HG02678 (cell line): ENCODE measurements around the gene FHIT.
"Not testable (repeated sequence)": the region's sequence is repeated elsewhere in the genome, so short reads cannot be mapped to it uniquely, and the experiment has no call there.

Source experiments
- ATAC-seq: cut with Tn5 transposase; IDR thresholded peaks from one replicate; pipeline ENCODE4 v1.9.1; 2021; ENCODE audit warnings: mild to moderate bottlenecking, moderate library complexity; ENCODE audit not compliant: unreplicated experiment

Gene FHIT

DNA sequence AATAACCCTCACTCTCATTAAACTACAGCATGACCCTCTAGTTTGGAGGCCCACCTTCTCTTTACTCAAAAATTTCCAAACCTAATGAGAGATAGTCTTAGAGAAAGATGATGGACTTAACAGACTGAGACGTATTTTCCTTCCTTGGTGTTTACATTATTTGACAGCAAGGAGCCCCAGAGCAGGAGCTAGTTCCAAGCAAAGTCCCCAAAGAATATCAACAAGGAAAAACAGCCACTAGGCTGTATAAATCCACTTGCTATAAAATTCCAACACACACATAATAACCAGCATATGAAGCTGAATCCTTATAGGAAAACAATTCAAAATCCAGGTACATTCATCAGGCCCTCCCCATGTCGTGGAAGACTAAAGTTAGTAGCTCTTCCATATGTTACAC lies 660.0 kb downstream of the FHIT start:
- ATAC-seq = no peak

DNA sequence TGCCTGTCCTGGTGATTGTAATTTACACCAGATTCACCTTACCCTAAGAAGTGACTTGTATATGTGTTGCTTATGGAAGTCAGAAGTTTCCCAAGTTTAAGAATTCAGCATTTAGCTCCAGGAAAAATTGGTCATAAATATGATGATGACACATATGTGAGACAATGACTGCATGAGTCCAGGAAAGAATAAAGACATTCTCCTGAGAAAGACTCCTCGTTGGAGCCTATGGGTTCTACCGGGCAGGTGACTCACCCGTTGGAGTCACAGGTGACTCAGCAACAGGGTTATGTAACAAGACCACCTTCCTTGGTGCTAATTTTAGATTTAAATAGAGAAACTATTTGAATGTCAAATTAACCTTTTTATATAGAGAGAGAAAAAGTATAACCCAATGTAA lies 662.4 kb downstream of the FHIT start:
- no peak for ATAC-seq

DNA sequence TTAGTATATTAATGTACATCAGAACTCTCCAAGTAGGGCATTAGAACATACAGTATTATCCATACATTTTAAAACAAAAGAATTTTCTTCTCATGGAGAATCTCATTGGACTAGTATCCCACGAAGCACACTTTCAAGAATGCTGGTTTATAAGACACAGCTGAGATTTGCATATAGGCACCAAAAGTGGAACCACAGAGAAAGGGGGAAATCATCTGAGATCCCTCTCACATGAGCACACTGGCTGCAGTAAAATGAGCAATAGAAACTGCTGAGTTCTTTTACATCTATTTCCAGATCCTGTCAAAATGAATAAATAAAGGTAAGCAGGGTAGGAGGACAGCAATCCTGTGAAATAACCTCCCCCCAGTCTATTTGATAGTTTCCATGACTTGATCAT lies 665.3 kb downstream of the FHIT start:
- ATAC-seq = peak; percentile 76

DNA sequence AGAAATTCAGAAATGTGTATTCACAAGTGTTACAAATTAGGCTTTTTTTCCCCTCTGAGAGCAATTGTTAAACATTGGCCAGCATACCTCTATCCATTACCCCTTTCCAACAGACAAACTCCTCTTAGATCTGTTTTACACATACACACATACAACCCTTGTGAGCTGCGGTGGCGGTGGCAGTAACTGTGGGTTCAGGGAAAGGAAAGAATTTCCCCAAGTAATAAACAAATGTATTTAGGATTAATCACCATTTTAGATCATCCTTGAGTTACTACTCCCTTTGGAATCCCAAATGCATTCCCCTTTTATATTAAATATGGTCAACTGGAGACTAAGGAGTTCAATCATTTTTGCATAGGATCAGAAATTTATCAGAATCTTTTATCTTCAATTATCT lies 667.0 kb downstream of the FHIT start:
- ATAC-seq = no peak

DNA sequence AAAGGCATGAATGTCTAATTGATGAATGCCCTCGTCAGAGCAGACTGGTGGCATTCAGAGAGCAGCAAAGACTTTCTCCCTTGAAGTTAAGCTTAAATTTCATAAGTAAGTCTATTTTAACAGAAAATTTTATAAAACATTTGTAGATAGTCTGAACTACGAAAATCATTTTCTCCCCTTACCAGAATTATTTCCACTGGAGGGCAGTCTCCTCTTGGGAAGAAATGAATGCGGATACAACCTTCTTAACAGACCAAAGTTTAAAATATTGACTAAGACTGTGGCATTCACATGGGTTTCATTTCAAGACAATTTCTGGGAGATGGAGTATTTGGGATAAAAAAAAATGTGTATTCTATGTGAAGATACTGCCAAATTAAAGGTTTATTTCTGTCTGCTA lies 669.0 kb downstream of the FHIT start:
- no peak for ATAC-seq

DNA sequence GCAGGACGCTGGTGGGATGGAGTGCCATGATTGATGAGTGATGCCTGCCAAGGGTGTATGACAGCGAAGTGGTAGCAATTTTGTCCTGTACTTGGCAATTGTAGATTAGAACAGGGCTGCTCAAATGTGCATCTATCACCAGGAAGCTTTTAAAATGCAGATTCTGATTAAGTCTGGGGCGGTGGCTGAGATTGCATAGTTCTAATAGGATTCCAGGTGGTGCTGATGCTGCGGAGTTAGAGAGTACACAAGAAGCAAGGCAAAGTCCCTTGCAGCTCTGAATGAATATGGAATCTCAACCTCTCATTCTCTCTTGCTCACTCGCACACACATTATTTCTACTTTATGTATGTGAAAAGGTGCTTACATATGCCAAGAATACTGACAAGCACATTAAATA lies 670.4 kb downstream of the FHIT start:
- ATAC-seq = no peak

DNA sequence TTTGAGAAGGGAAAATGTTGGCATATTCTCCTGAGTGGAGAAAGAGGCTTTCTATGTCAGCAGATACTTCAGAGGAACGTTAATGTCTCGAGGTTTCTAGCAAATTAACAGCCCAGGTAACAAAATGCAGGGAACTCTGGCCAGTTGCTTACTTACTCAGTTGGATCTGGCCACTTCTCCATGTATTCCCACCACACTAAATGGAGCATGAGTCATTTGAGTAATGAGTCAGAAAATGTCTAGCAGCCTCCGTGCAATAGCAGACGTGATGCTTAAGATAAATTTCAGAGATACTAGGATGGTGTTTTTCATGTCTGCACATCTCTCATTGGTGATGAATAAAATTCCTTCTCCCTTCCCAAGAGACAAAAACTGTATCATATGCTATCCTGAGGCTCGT lies 671.5 kb downstream of the FHIT start:
- no peak for ATAC-seq

DNA sequence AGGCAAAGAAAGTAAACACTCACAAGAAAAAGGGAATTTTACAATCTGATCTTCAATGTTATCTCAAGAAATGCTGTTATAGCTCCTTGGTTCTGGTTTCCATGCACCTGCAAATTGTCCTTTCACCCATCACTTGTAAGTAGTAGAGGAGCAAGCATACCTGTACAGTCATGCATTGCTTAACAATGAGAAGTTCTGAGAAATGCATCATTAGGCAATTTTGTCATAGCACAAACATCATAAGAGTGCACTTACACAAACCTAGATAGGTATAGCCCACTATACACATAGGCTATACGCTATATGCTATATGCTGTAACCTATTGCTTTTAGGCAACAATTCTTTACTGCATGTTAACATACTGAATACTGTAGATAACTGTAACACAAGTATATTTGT lies 672.3 kb downstream of the FHIT start:
- no peak for ATAC-seq

DNA sequence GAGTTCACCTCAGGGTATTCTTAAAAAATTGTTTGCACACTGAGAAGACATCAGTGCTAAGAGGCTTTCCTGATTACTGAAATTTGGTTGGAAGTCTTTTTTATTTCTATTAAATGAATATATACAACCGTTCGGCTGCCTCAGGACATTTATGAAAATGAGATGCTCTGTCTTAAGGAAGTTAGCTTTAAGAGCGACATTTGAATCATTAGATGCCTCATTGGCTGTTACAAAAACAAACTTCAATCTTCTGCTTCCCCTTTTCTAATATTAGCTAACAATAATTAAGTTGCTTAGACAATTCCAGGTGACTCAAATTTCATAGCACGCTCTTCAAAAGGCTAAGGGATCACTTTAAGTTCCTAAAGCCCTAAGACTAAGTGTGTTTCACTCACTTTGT lies 673.7 kb downstream of the FHIT start:
- no peak for ATAC-seq

DNA sequence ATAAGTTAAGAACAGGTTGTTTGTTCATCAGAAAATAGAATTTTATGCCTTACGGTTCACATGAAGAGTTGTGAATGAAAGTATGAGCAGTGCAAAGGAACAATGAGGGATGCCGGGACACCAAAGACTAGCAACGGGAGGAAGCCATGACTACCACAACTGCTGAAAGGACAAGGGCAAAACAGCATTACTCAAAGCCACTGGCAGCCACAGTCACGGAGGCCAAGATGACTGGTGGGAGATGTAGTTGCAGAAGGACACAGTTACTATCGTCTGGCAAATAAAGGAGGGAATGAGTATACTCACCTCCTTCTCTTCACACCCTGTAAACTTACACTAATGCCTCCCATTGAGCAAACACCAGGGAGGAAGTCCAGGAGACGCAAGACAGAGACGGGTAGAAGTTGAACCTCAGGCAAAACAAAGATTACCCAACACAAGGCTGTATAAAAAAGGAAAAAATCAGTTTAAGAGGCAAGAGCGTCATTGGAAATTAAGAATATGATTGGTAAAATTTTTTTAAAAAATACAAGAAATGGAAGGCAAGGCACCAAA lies 675.5 kb downstream of the FHIT start:
- ATAC-seq = no peak

DNA sequence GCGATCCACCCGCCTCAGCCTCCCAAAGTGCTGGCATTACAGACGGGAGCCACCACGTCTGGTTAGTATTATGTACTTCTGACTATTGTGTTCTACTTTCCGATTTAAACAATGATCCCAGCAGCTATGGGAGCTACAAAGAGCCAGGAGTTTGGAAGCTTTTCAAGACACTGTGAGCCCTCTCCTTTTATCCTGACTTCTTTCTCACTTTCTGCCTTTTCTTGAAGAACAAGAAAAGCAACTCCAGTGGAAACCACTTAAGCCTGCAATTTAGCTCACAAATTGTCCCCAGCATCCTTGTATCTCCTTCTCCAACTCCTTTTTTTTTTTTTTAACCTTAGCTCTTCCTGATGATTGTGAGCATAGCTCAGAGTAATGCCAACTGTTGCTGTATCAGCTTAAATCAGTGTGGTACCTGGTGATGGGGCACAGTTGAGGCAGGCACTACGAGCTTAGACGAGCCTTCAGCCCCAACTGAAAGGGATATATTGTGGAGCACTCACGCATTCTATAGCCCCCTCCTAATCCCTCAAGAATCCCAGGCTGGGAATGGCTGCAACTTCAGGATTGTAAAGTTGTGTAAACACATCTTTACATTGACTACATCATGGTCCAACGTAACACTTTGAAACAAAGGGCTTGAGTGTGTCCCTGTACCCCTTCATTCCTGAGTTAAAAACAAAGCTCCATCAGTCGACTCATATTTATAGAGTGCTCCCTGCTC lies 677.0 kb downstream of the FHIT start:
- no peak for ATAC-seq

DNA sequence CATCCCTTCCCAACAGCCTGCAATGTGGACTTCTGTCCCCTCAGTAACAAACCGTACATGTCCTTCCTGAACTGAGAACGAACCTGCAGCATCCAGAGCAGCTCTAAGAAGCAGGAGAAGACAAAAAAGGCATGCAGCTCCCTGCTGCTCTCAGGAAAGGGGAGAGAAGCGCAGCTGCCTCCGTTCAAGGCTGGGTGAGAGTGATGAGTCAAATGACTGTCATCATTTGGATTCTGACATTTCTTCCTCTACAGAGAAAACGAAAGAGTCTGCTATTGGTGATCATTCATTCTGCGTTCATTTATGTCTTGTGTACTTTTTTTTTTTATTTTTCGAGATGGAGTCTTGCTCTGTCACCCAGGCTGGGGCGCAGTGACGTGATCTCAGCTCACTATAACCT lies 677.8 kb downstream of the FHIT start:
- ATAC-seq = no peak

DNA sequence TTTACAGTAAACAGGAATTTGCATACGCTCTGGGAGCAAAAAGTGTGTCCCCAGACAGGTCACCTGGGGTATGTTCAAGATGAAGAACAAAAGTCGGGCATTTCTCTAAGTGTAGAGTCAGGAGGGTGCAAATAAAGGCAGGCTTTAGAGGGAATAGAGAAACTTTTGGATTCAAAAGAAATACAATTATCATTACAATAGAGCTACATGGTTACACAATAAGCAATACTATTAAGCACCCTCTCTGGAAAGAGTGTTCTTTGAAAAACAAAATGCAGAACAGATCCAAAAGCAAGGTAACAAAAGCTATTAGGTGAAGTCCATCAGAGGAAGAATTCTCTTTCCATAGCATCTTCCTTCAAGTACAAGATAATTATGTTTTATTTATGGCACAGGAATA lies 679.7 kb downstream of the FHIT start:
- no peak for ATAC-seq

DNA sequence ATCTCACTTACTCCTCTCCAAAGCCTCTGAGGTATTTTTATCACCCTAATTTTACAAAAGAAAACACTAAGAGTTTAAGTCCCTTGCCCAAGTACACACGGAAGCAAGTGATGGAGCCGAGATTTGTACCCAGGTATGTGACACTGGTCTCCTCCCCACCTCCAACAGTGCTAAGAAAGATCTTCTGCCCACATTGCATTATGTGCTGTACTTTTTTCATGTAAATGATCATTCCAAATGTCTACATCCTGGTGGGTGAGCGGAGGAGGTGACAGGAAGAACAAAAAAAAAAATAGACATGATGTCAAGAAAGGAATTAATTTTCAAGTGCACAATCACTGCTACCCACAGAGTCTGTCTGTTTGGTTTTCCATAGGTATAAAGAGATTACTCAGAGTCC lies 694.1 kb downstream of the FHIT start:
- ATAC-seq = no peak

DNA sequence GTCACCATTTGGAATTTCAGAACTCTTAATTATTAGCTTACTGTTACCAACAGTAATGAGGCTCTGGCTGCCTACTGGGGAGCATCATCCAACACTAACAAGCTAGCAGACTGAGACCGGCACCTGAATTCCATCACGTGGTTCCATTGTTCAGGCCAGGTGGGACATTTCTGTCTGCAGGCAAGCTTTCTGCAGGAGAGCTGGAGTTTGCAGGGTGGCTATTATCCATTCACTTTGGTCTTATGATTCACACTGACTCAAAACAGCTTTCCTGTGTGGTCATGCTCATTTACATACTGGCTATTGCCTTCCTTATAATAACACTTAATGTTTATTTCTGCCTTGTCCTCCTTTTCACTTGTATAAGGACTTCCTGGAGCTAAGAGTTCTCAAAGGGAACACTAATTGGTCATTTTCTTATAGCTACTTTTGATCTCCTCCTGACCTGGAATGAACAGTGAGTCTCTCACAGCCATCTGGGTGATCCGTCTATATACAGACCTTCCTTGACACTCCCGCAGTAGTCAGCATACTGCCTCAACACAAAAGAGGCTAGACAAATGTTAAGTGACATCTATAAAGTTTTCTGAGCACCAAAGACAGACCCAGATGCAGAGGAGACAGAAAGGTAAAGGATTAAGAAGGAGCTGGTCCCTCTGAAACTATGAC lies 695.4 kb downstream of the FHIT start:
- ATAC-seq = peak; percentile 82

DNA sequence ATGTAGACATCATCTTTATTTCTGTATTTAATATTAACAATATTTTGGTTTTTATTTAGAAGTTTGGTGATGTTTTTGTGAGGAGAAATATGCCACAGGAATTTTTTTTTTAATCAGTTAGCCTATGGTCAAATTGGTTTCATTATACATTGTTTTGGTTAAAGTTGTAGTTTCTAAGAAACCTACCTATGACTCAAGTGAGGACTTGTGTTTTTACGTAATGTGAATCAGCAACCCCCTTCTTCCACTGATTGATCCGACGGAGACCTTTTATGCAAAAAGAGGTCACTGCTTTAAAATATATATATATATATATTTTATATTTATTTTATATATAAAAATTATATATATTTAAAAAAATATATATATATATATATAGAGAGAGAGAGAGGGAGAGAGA lies 698.1 kb downstream of the FHIT start:
- ATAC-seq = no peak

DNA sequence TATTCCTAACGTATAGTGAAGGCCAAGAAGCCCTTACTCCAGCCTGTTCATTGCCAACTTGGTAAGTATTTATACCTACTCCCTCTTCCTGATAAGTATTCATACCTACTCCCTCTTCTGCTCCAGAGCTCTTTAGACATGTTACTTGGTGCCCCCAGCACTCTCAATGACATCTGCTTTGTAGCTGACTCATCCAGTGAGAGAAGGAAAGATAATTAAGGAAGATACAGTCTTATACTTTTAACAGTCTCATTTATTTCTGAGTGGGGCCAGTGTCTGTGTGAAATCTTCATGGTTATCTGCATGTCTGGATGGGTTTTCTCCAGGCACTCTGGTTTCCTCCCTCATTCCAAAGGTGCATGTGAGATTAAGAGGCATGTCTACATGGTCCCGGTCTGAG lies 698.7 kb downstream of the FHIT start:
- no peak for ATAC-seq

DNA sequence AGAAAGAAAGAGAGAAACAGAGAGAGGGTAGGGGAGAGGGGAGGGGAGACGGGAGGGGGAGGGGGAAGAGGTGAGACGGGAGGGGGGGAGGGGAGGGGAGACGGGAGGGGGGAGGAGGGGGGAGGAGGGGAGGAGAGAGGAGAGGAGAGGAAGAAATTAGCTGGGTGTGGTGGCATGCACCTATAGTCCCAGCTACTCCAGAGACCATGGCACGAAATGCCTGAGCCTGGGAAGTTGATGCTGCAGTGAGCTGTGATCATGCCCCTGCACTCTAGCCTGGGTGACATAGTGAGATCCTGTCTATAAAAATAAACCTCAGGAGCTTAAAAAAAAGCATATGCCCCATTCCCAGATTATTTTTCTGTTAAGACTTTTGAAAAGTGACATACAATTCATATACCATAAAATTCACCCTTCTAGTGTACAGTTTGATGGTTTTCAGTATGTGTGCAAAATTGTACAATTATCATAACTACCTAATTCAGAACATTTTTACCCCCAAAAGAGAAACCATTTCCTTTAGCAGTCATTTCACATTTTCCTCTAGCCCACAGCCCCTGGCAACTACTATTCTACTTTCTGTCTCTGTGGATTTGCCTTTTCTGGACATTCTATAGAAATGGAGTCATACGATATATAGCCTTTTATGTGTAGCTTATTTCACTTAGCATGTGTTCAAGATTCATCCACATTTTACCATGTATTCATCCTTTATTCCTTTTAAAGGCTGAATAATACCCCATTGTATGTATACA lies 699.6 kb downstream of the FHIT start:
- no peak for ATAC-seq

DNA sequence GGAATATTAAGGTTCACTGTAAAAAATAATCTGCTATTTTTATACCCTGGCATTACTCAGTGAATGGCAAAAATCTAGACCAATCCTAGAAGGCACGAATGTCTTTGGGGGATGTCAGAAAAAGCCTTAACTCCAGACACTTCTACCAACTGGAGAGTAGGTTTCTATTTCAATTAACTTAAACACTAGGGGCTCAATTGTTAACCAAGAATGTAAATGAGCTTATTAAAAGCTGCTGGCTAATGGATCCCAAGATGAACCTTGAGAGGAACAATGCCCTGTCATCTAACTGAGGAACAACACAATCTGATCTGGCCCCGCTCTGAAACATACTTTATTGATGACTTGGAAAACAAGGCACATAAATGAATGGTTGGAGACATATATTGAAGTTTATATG lies 701.4 kb downstream of the FHIT start:
- ATAC-seq = no peak

DNA sequence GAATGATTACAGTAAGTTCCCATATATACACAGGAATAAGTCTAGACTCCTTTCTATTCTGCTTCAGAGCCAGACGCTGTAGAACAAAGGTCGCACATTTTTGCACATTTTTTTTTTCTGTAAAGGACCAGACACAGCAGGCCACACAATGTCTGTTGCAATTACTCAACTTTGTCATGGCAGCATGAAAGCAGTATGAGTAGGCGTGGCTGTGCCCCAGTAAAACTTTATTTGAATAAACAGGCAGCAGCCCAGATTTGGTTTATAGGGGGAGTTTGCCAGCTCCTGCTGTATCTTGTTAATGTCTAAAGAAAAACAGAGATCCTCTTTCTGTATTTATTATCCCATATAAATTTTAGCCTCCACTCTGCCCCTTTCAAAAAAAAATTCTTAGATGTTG lies 708.3 kb downstream of the FHIT start:
- no peak for ATAC-seq

DNA sequence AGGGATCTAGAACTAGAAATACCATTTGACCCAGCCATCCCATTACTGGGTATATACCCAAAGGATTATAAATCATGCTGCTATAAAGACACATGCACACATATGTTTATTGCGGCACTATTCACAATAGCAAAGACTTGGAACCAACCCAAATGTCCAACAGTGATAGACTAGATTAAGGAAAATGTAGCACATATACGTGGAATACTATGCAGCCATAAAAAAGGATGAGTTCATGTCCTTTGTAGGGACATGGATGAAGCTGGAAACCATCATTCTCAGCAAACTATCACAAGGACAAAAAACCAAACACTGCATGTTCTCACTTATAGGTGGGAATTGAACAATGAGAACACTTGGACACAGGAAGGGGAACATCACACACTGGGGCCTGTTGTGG lies 711.9 kb downstream of the FHIT start:
- ATAC-seq = not testable (repeated sequence)

DNA sequence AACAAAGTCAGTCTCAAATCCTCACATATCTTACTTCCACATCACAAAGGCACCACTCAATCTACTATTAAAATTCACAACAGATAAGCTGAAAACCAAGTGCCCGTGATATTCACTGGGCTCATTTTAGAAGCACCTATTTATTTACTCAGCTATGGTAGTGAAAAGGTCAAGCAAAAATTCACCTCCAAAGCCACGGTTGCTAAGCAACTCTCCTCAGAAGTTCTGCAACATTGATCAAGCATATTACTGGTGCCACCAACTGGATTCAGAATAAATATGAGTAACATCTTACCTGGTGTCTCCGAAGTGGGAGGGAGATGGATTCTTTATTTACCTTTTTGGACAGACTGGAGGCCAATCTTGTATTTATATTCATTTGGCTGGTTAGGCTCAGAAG lies 714.8 kb downstream of the FHIT start:
- ATAC-seq = no peak
